GM12874 (cell line): ENCODE measurements around the gene LMF1.

Experiments
- CTCF ChIP-seq: IDR thresholded peaks from 2 replicates; pipeline ENCODE4 v1.5.1; 2011; ENCODE audit warnings: low read depth, mild to moderate bottlenecking, control low read depth, low read length, moderate library complexity; ENCODE audit not compliant: insufficient read depth

LMF1 gene

DNA sequence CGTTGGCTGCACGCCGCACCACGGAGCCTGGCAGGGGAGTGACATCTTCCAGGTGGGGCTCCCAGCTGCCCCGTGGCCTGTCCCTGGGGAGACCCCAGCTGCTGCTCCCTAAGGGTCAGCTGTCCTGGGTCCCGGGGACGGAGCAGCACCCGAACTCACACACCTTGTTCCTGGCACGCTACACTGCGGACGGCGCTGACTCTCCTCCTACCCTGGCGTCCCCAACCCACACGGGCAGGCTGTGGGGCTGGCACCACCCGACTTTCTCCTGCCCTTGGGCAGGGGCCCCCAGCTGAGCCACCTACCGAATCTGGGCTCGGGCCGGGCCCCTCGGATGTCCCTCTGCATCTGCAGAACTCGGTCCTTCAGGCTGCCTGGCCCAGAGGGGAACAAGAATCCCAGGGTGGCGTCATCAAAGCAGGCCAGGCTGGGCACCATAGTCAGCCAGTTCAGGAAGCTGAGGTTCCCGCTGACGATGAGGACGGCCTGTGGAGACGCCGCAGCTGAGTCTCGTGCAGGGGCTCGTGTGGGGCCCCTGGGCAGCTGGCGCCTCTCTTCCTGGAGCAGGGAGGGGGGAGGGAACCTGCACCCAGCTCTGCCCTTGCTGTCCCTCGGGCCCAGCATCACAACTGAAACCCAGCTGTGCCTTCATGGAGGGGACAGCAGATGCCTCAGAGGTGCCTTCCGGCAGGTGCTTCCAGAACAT lies 99.8 kb downstream of the LMF1 start:
- no peak for TF ChIP-seq CTCF

GRCh38 chr16:869823-870641 lies 100.8 kb downstream of the LMF1 start:
- TF ChIP-seq CTCF = no peak

DNA sequence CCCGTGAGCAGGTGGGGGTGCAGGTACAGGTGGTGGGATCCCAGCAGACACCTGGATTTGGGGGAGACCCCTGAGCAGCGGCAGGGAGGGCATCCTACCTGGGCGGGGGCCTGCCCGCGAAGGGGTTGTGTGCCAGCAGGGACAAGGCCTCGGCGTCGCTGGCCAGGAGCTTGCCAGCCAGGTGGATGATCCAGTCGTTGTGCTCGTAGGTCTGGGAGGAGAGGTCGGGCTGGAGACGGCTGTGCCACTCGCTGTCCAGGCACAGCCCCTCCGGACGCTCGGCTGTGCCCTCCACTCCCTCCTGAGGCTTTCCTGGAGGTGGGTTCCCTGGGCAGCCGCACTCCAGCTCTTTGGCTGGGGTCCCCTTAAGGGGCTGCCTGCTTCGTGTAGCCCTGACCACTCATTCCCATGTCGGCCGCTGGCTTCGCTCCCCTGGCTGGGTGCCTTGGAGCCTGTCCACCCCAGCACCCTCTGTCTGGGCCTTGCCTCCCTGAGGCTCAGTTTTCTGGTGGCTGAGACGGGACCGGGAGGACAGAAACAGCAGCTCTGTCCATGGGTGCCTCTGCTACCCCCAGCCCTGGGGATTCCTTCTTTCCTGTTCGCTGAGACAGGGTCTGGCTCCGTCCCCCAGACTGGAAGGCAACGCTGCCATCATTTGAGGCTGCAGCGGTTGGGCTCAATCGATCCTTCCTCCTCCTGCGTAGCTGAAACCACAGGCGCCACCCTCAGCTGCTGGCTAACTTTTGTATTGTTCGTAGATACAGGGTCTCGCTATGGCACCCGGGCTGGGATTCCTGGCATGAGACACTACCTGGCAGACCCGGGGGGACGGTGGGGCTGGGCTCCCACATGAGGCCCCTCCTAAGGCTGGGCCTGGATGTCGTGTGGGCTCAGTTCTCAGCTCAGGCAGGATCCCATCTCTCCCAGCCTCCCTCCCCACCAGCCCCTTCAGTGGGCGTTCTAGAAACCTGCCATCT lies 101.7 kb downstream of the LMF1 start:
- TF ChIP-seq CTCF = no peak

- TF ChIP-seq CTCF = no peak
Observed at GRCh38 chr16:868386-868755, 102.4 kb downstream of the LMF1 start.

DNA sequence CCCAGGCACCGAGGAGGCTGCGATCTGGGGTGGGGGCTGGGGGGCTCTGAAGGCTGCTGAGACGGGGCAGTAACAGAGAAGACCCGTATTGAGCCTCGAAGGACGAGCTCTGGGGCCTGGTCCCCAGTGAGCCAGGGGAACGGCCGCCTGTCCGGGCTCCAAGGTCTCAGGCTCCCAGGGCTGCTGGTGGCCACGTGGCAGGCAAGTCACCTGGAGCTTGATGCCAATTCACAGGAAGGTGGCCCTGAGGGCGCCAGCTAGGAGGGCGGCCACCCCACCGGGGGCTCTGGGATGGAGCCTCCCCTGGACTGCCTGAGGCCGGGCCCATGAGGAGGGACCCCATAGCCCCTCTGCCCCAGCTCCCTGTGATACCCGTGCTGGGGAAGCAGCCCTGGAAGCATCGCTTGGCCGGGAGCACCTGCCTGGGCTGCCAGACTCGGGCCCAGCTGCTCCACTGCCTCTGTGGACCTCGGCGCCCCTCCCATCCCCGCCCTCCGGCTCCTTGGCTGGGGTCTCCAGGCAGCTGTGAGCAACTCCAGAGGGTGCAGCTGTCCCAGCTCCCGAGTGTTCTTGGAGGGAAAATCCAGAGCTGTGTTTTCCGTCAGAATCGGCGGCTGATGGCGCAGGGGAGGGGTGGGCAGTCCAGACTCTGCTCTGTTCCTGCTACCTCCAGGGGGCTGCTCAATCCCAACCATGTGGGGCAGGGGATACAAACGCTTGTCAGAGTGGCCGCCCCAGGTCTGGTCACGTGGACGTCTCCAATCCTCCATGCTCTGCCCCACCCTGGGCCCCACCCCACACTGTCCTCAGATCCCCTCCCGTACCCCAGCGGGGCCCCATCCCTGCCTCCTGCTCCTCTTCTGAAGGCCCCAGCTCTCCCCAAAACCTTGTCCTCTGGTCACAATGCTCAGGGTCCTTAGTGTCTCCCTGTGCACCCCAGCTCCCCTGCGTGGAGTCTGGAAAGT lies 103.1 kb downstream of the LMF1 start:
- no peak for TF ChIP-seq CTCF

GRCh38 chr16:866252-866896 lies 104.4 kb downstream of the LMF1 start:
- TF ChIP-seq CTCF = no peak
